ENCODE results near the gene PLPP4.

DNA sequence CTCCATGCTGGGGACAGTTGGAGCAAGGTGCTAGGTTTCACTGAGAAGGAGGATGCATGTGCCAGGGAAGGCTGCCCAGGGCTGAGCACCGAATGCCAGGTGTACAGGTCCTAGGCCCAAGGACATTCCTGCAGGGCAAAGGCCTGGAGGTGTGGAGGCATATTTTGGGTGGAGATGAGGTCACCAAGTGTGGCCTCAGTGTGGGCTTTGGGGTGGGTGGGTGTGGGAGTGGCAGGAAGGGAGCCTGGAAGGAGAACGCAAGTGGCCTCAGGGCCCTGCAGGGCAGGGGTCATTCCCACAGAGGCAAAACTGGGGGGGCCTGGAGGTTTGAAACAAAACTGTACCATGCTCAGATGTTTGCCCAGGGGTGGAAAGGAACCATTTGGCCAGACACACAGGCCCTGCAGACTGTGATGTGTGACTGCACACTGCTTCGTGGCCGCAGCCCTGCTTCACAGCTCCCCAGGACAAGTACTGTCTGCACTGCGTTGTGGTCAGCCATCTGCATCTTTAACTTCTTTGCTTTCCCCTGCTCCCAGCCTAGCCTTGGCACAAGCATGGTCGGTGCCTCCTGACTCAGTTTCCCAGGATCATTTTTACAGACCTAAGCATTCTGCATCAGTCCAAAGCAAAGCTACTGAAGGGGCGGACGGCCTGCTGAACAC is 5.1 kb downstream of the PLPP4 start:
- no peak for TF ChIP-seq CTCF (IDR thresholded peaks at IDR 0.05; ENCODE audit: insufficient read depth, low read length, poor library complexity, severe bottlenecking)
- no peak for TF ChIP-seq EZH2phosphoT487 (conservative IDR thresholded peaks at IDR 0.05; ENCODE audit: low read length)

Measured in SU-DHL-6 (cell line).